K562 (cell line): ENCODE measurements around the gene ZNF740. TPM values are rescaled to one million over a fixed set of nuclear protein-coding genes. Genes with fewer than 3 reads are reported as not detected.
A peak's percentile ranks its signal among the peaks of the same experiment; 100 is the strongest.

Source experiments
- COPS2 ChIP-seq: fragments of 450-650 bp; conservative IDR thresholded peaks from 2 replicates; pipeline ENCODE4 v1.6.1; 2016; ENCODE audit warnings: mild to moderate bottlenecking, moderate library complexity
- FOS ChIP-seq: IDR thresholded peaks from 3 replicates; pipeline ENCODE4 v1.6.1; 2011; ENCODE audit not compliant: insufficient read length; ENCODE audit errors: extremely low read depth
- FOXA1 ChIP-seq: fragments of 450-650 bp; IDR thresholded peaks from 2 replicates; pipeline ENCODE4 v1.6.1; 2016; ENCODE audit warnings: mild to moderate bottlenecking, borderline replicate concordance
- HDGF ChIP-seq: fragments of 450-650 bp; IDR thresholded peaks from 2 replicates; pipeline ENCODE4 v1.6.1; 2016
- HINFP ChIP-seq: fragments of 450-650 bp; conservative IDR thresholded peaks from 2 replicates; pipeline ENCODE4 v1.6.1; 2016; ENCODE audit warnings: missing genetic modification characterization, low read depth, mild to moderate bottlenecking, control low read depth, missing compliant biosample characterization
- HNRNPK ChIP-seq: fragments of 200-400 bp; formaldehyde crosslinking; IDR thresholded peaks from one replicate; pipeline ENCODE4 v1.6.1; 2018; ENCODE audit warnings: mild to moderate bottlenecking, low read depth, low read length; ENCODE audit not compliant: poor library complexity, severe bottlenecking
- ID3 ChIP-seq, 2 experiments: fragments of 250-450 bp in 1 of 2; fragments of 450-650 bp in 1 of 2; sonication (Bioruptor Pico) in 1 of 2; IDR thresholded peaks; 2 replicates each; pipeline versions ENCODE4 v1.6.1 to v1.8.0; 2016 to 2021; ENCODE audit warnings: mild to moderate bottlenecking in 2 of 2, moderate library complexity in 2 of 2, missing compliant biosample characterization in 1 of 2, missing genetic modification characterization in 1 of 2
- KLF6 ChIP-seq: fragments of 250-450 bp; sonication (Bioruptor Pico); IDR thresholded peaks from 2 replicates; pipeline ENCODE4 v1.4.0; 2020; ENCODE audit warnings: mild to moderate bottlenecking, moderate library complexity, borderline replicate concordance
- MTA2 ChIP-seq: fragments of 450-650 bp; IDR thresholded peaks from 2 replicates; pipeline ENCODE4 v1.6.1; 2016; ENCODE audit warnings: low read depth
- NFRKB ChIP-seq: fragments of 450-650 bp; IDR thresholded peaks from 2 replicates; pipeline ENCODE4 v1.6.1; 2016; ENCODE audit warnings: low read depth
- PML ChIP-seq: IDR thresholded peaks from 2 replicates; pipeline ENCODE4 v1.6.1; 2012; ENCODE audit warnings: low read length, inconsistent platforms
- PRDM10 ChIP-seq: fragments of 450-650 bp; IDR thresholded peaks from 2 replicates; pipeline ENCODE4 v1.6.1; 2018; ENCODE audit not compliant: partially characterized antibody
- PREB ChIP-seq: sonication (generic); formaldehyde crosslinking; IDR thresholded peaks from 2 replicates; pipeline ENCODE4 v1.8.1; 2023; ENCODE audit warnings: mild to moderate bottlenecking, missing genetic modification reagents
- RBM25 ChIP-seq: fragments of 200-400 bp; formaldehyde crosslinking; IDR thresholded peaks from 2 replicates; pipeline ENCODE4 v1.6.1; 2018; ENCODE audit warnings: low read length, low read depth, moderate library complexity; ENCODE audit not compliant: severe bottlenecking
- SLC30A9 ChIP-seq: fragments of 250-450 bp; sonication (Bioruptor Pico); IDR thresholded peaks from 2 replicates; pipeline ENCODE4 v1.8.0; 2022; ENCODE audit warnings: mild to moderate bottlenecking, moderate library complexity
- TCF7L2 ChIP-seq: fragments of 150-350 bp; IDR thresholded peaks from 2 replicates; pipeline ENCODE4 v1.6.1; 2016; ENCODE audit warnings: low read depth, mild to moderate bottlenecking, low read length, moderate library complexity
- TFAM ChIP-seq: fragments of 250-450 bp; sonication (Bioruptor Pico); conservative IDR thresholded peaks from 2 replicates; pipeline ENCODE4 v1.5.0; 2021; ENCODE audit warnings: mild to moderate bottlenecking, moderate library complexity
- TRIM28 ChIP-seq: fragments of 450-650 bp; IDR thresholded peaks from 2 replicates; pipeline ENCODE4 v1.6.1; 2017
- USF2 ChIP-seq: sonication (generic); formaldehyde crosslinking; IDR thresholded peaks from 2 replicates; pipeline ENCODE4 v1.5.0; 2020; ENCODE audit warnings: missing genetic modification reagents
- XRCC4 ChIP-seq: IDR thresholded peaks from one replicate; pipeline ENCODE4 v1.6.1; 2011; ENCODE audit not compliant: insufficient read depth, insufficient read length; ENCODE audit errors: extremely low read depth
- ZNF232 ChIP-seq: sonication (generic); formaldehyde crosslinking; IDR thresholded peaks from 2 replicates; pipeline ENCODE4 v1.8.0; 2022; ENCODE audit warnings: mild to moderate bottlenecking, missing genetic modification reagents
- polyA plus RNA-seq, 8 experiments: library from polyadenylated mRNA; depleted of rRNA in 4 of 8; stranded (reverse) in 5 of 8; unstranded in 3 of 8; fragments of >200 nt; fragmentation: Nextera tagmentation in 2 of 8; fragmentation: Illumina TruSeq in 1 of 8; extraction: Ambion mirVana in 2 of 8; extraction: Trizol in 1 of 8; gene quantifications; 2 replicates each; pipeline versions ENCODE4 v1.2.1 to v1.2.3, GENCODE V29; 2011 to 2014; ENCODE audit warnings: inconsistent platforms in 1 of 8, missing spikeins in 1 of 8
- total RNA-seq, 7 experiments: library from RNA; depleted of rRNA in 6 of 7; stranded (reverse); fragments of >200 nt in 6 of 7; fragmentation: Illumina TruSeq in 2 of 7; extraction: Trizol in 2 of 7; gene quantifications; 2 replicates each; pipeline versions ENCODE4 v1.2.1 to v1.2.3, GENCODE V29; 2011 to 2021; ENCODE audit warnings: low replicate concordance in 1 of 7

The ZNF740 gene
- total and polyA plus RNA-seq, 9 of the 15 experiments (the other 6 are each of a cell fraction or from before 2014, with no cell fraction given), result 0.57 to 46.4 (median 18.6) TPM

GRCh38 chr12:53201177-53201541 is 20.6 kb downstream of the ZNF740 start (continued):
- TF ChIP-seq HNRNPK (no peak), FOXA1 (no peak), HINFP (tag) (no peak), HDGF (0 out of 2 replicates have a peak, but pooled peaks have one; percentile 34), USF2 (no peak), COPS2 (no peak), RBM25 (no peak), PML (no peak), FOS (no peak), TFAM (CRISPR knock-in tag) (no peak), NFRKB (no peak), MTA2 (peak; percentile 70), KLF6 (CRISPR knock-in tag) (no peak), SLC30A9 (no peak), TCF7L2 (no peak), PREB (CRISPR knock-in tag) (no peak), ID3 (CRISPR knock-in tag; IDR thresholded peaks at IDR 0.05) (no peak), ID3 (tag; IDR thresholded peaks at IDR 0.05) (no peak), XRCC4 (no peak), TRIM28 (no peak), PRDM10 (no peak), ZNF232 (CRISPR knock-in tag) (no peak)
